ENCODE data around the gene KLF12. TPM values are rescaled to one million over a fixed set of nuclear protein-coding genes. Genes with fewer than 3 reads are reported as not detected.

KLF12 gene
- total and polyA plus RNA-seq, 9 of the 15 experiments (the other 6 are each of a cell fraction or from before 2014, with no cell fraction given), result under 0.01 to 0.07 (median 0.05) TPM; not detected in 3

DNA sequence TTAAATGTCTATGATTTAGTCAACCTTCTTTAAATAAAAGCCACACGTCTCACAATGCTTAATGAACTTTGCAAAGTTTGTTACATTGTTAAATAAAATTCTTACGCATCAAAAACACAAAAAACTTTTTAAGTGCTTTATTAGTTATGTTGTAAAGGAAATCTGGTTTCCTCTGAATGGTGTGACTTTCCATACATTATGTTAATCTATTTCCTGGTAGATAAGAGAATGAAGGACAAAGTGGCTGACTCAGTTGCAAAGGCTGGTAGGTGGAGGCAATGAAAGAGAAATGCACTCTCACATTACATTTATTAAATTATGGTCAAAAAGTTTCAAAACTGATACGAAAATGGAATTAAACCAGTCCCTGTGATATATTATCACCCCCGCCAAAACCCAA is 15.9 kb downstream of the KLF12 start:
- Histone ChIP-seq H3K27ac (ENCODE audit: extremely low read depth, low read depth, low read length) (no peak overlapping the region), H3K27me3 (ENCODE audit: control insufficient read depth in 2 of 2, insufficient read depth in 2 of 2, low read length in 2 of 2) (no peaks in the 10 kb centered on the region), H3K79me2 (ENCODE audit: control insufficient read depth, insufficient read depth, low read length) (no peaks in the 10 kb centered on the region), H2AFZ (ENCODE audit: low read depth, low read length) (no peak overlapping the region), H3K9ac (ENCODE audit: insufficient read depth in 1 of 2, low read depth in 2 of 2, low read length in 2 of 2) (no peak overlapping the region), H3K4me3 (no peak overlapping the region), H3K9me1 (ENCODE audit: control insufficient read depth, insufficient read depth, low read length) (no peaks in the 10 kb centered on the region), H3K9me3 (replicated peaks; ENCODE audit: control insufficient read depth, insufficient read depth, low read depth, low read length) (no peaks in the 10 kb centered on the region), H4K20me1 (replicated peaks; ENCODE audit: control insufficient read depth, insufficient read depth, low read length) (no peaks in the 10 kb centered on the region), H3K4me1 (replicated peaks in 1 of 2; ENCODE audit: control insufficient read depth in 2 of 2, insufficient read depth in 2 of 2, low read length in 2 of 2) (no peaks in the 10 kb centered on the region), H3K4me2 (ENCODE audit: insufficient read depth, low read length) (no peak overlapping the region), H3K36me3 (ENCODE audit: control insufficient read depth, insufficient read depth, low read length) (no peaks in the 10 kb centered on the region)
- CTCF ChIA-PET (ENCODE audit: low intra/inter-chr PET ratio), result no interaction called here
- in situ Hi-C loops (cut with MboI) (no loop called here), intact Hi-C loops (cut with micrococcal nuclease) (no loop called here)
- POLR2A ChIA-PET, result no interaction called here
- ATAC-seq, result no peak
- DNase-seq (ENCODE audit: extremely low read depth in 1 of 4, low spot score in 3 of 4), result no peak
- no TSS peak for BruUV-seq (replicated peaks)
- WGBS (ENCODE audit: insufficient coverage, low coverage, missing lambda C conversion rate), result 0% methylated on average over 4 of the region's 4 CpGs
- FAIRE-seq, result no peak
- TF ChIP-seq TOE1 (IDR thresholded peaks at IDR 0.05; ENCODE audit: borderline replicate concordance) (no peak), TOE1 (CRISPR knock-in tag; IDR thresholded peaks at IDR 0.05; ENCODE audit: borderline replicate concordance, low read depth) (no peak), ZNF3 (CRISPR knock-in tag; IDR thresholded peaks at IDR 0.05) (no peak), ZKSCAN3 (CRISPR knock-in tag; IDR thresholded peaks at IDR 0.05) (no peak), RFX7 (CRISPR knock-in tag; IDR thresholded peaks at IDR 0.05) (no peak), ZNF311 (CRISPR knock-in tag; IDR thresholded peaks at IDR 0.05) (no peak), TAF15 (IDR thresholded peaks at IDR 0.05; ENCODE audit: low read depth, low read length) (no peak), MYNN (IDR thresholded peaks at IDR 0.05) (no peak), MYNN (CRISPR knock-in tag; IDR thresholded peaks at IDR 0.05) (no peak), POLR2AphosphoS5 (IDR thresholded peaks at IDR 0.05; ENCODE audit: control insufficient read depth, insufficient read depth, low read depth, low read length) (no peak), PCBP2 (IDR thresholded peaks at IDR 0.05; ENCODE audit: low read depth, low read length, poor library complexity, severe bottlenecking) (no peak), TCF7L2 (IDR thresholded peaks at IDR 0.05; ENCODE audit: low read depth, low read length) (no peak), E4F1 (CRISPR knock-in tag; IDR thresholded peaks at IDR 0.05; ENCODE audit: borderline replicate concordance) (no peak), PKNOX1 (IDR thresholded peaks at IDR 0.05) (no peak), GABPA (tag; conservative IDR thresholded peaks at IDR 0.05; ENCODE audit: low read depth) (no peak), KLF10 (CRISPR knock-in tag; IDR thresholded peaks at IDR 0.05) (no peak), ETS2 (tag; IDR thresholded peaks at IDR 0.05; ENCODE audit: borderline replicate concordance, poor library complexity, severe bottlenecking) (no peak), ELF1 (tag; IDR thresholded peaks at IDR 0.05) (no peak)
